WTC11 (cell line): ENCODE measurements around the gene GNG14. TPM values are rescaled to one million over a fixed set of nuclear protein-coding genes. Genes with fewer than 3 reads are reported as not detected.

Source experiments
- ATF3 ChIP-seq: sonication (generic); formaldehyde crosslinking; conservative IDR thresholded peaks from 2 replicates; pipeline ENCODE4 v1.8.1; 2022; ENCODE audit warnings: mild to moderate bottlenecking, missing genetic modification reagents
- CDX4 ChIP-seq: fragments of 250-450 bp; sonication (Bioruptor Pico); IDR thresholded peaks from 2 replicates; pipeline ENCODE4 v1.9.0; 2021; ENCODE audit warnings: moderate library complexity, mild to moderate bottlenecking, inconsistent platforms, borderline replicate concordance
- CREB1 ChIP-seq: sonication (generic); formaldehyde crosslinking; IDR thresholded peaks from 2 replicates; pipeline ENCODE4 v1.8.0; 2023; ENCODE audit warnings: mild to moderate bottlenecking, missing genetic modification reagents
- CTCF ChIP-seq: fragments of 200-600 bp; IDR thresholded peaks from 2 replicates; pipeline ENCODE4 v1.8.0; 2022; ENCODE audit warnings: antibody characterized with exemption
- ELF4 ChIP-seq: sonication (generic); formaldehyde crosslinking; IDR thresholded peaks from 2 replicates; pipeline ENCODE4 v1.8.1; 2022; ENCODE audit warnings: low read depth, mild to moderate bottlenecking, moderate library complexity, missing genetic modification reagents
- ESRRA ChIP-seq: sonication (generic); formaldehyde crosslinking; IDR thresholded peaks from 2 replicates; pipeline ENCODE4 v1.8.1; 2022; ENCODE audit warnings: mild to moderate bottlenecking, missing genetic modification reagents, borderline replicate concordance
- ETV6 ChIP-seq: sonication (generic); formaldehyde crosslinking; IDR thresholded peaks from 2 replicates; pipeline ENCODE4 v1.8.1; 2022; ENCODE audit warnings: mild to moderate bottlenecking, missing genetic modification reagents
- JUN ChIP-seq: sonication (generic); formaldehyde crosslinking; IDR thresholded peaks from 2 replicates; pipeline ENCODE4 v1.8.0; 2023; ENCODE audit warnings: mild to moderate bottlenecking, missing genetic modification reagents
- NFE2L1 ChIP-seq: sonication (generic); formaldehyde crosslinking; IDR thresholded peaks from 2 replicates; pipeline ENCODE4 v1.8.1; 2023; ENCODE audit warnings: missing genetic modification reagents
- PREB ChIP-seq: sonication (generic); formaldehyde crosslinking; IDR thresholded peaks from 2 replicates; pipeline ENCODE4 v1.8.1; 2022; ENCODE audit warnings: mild to moderate bottlenecking, missing genetic modification reagents, moderate library complexity, borderline replicate concordance
- SMAD4 ChIP-seq: sonication (generic); formaldehyde crosslinking; IDR thresholded peaks from 2 replicates; pipeline ENCODE4 v1.8.0; 2022; ENCODE audit warnings: mild to moderate bottlenecking, missing genetic modification reagents
- TEAD4 ChIP-seq: sonication (generic); formaldehyde crosslinking; IDR thresholded peaks from 2 replicates; pipeline ENCODE4 v1.8.0; 2022; ENCODE audit warnings: mild to moderate bottlenecking, missing genetic modification reagents
- ZMAT4 ChIP-seq: fragments of 250-450 bp; sonication (Bioruptor Pico); IDR thresholded peaks from 2 replicates; pipeline ENCODE4 v1.9.0; 2021; ENCODE audit warnings: mild to moderate bottlenecking
- ZNF138 ChIP-seq: sonication (generic); formaldehyde crosslinking; conservative IDR thresholded peaks from 2 replicates; pipeline ENCODE4 v1.8.1; 2022; ENCODE audit warnings: mild to moderate bottlenecking, moderate library complexity, missing genetic modification reagents
- ZNF232 ChIP-seq: sonication (generic); formaldehyde crosslinking; IDR thresholded peaks from 2 replicates; pipeline ENCODE4 v1.8.0; 2022; ENCODE audit warnings: mild to moderate bottlenecking, missing genetic modification reagents
- ZNF396 ChIP-seq: fragments of 250-450 bp; sonication (Bioruptor Pico); IDR thresholded peaks from 2 replicates; pipeline ENCODE4 v1.8.0; 2021; ENCODE audit warnings: mild to moderate bottlenecking, moderate library complexity, borderline replicate concordance
- ZNF532 ChIP-seq: fragments of 250-450 bp; sonication (Bioruptor Pico); IDR thresholded peaks from 2 replicates; pipeline ENCODE4 v1.9.0; 2021; ENCODE audit warnings: mild to moderate bottlenecking, borderline replicate concordance
- ZNF671 ChIP-seq: fragments of 250-450 bp; sonication (Bioruptor Pico); IDR thresholded peaks from 2 replicates; pipeline ENCODE4 v1.8.0; 2021; ENCODE audit warnings: mild to moderate bottlenecking
- total RNA-seq: library from RNA; stranded (reverse); gene quantifications from 3 replicates; pipeline ENCODE4 v1.2.3, GENCODE V29; 2021
- TF ChIP-seq, protein P1 (sequence below): sonication (generic); formaldehyde crosslinking; IDR thresholded peaks from 2 replicates; pipeline ENCODE4 v1.8.1; 2023; ENCODE audit warnings: mild to moderate bottlenecking, missing genetic modification reagents
- TF ChIP-seq, protein P2 (sequence below): sonication (generic); formaldehyde crosslinking; IDR thresholded peaks from 2 replicates; pipeline ENCODE4 v1.8.0; 2022; ENCODE audit warnings: missing genetic modification reagents
- TF ChIP-seq, protein P3 (sequence below): sonication (generic); formaldehyde crosslinking; IDR thresholded peaks from 2 replicates; pipeline ENCODE4 v1.8.1; 2022; ENCODE audit warnings: low read depth, mild to moderate bottlenecking, moderate library complexity, missing genetic modification reagents, borderline replicate concordance
- TF ChIP-seq, protein P4 (sequence below): sonication (generic); formaldehyde crosslinking; IDR thresholded peaks from 2 replicates; pipeline ENCODE4 v1.8.0; 2022; ENCODE audit warnings: mild to moderate bottlenecking, missing genetic modification reagents

Gene GNG14
- total RNA-seq, 1 experiment from 2014 or later, result not detected

- TF ChIP-seq, protein P1, sequence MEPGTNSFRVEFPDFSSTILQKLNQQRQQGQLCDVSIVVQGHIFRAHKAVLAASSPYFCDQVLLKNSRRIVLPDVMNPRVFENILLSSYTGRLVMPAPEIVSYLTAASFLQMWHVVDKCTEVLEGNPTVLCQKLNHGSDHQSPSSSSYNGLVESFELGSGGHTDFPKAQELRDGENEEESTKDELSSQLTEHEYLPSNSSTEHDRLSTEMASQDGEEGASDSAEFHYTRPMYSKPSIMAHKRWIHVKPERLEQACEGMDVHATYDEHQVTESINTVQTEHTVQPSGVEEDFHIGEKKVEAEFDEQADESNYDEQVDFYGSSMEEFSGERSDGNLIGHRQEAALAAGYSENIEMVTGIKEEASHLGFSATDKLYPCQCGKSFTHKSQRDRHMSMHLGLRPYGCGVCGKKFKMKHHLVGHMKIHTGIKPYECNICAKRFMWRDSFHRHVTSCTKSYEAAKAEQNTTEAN (CRISPR knock-in tag), result no peak
- TF ChIP-seq CTCF (no peak), ZNF232 (CRISPR knock-in tag) (no peak; the same call in 1 of the 2 replicates), ZMAT4 (no peak), CDX4 (CRISPR knock-in tag) (no peak), NFE2L1 (CRISPR knock-in tag) (no peak), ETV6 (no peak), ZNF532 (no peak), ELF4 (CRISPR knock-in tag) (no peak), ZNF138 (no peak), ZNF671 (CRISPR knock-in tag) (no peak), ATF3 (no peak), ESRRA (CRISPR knock-in tag) (0 out of 2 replicates have a peak, but pooled peaks have one; percentile 12), PREB (CRISPR knock-in tag) (no peak), CREB1 (CRISPR knock-in tag) (no peak), TEAD4 (CRISPR knock-in tag) (0 out of 2 replicates have a peak, but pooled peaks have one; percentile 33), JUN (CRISPR knock-in tag) (no peak; the same call in none of the 2 replicates), ZNF396 (CRISPR knock-in tag) (no peak), SMAD4 (no peak)
- TF ChIP-seq, protein P2, sequence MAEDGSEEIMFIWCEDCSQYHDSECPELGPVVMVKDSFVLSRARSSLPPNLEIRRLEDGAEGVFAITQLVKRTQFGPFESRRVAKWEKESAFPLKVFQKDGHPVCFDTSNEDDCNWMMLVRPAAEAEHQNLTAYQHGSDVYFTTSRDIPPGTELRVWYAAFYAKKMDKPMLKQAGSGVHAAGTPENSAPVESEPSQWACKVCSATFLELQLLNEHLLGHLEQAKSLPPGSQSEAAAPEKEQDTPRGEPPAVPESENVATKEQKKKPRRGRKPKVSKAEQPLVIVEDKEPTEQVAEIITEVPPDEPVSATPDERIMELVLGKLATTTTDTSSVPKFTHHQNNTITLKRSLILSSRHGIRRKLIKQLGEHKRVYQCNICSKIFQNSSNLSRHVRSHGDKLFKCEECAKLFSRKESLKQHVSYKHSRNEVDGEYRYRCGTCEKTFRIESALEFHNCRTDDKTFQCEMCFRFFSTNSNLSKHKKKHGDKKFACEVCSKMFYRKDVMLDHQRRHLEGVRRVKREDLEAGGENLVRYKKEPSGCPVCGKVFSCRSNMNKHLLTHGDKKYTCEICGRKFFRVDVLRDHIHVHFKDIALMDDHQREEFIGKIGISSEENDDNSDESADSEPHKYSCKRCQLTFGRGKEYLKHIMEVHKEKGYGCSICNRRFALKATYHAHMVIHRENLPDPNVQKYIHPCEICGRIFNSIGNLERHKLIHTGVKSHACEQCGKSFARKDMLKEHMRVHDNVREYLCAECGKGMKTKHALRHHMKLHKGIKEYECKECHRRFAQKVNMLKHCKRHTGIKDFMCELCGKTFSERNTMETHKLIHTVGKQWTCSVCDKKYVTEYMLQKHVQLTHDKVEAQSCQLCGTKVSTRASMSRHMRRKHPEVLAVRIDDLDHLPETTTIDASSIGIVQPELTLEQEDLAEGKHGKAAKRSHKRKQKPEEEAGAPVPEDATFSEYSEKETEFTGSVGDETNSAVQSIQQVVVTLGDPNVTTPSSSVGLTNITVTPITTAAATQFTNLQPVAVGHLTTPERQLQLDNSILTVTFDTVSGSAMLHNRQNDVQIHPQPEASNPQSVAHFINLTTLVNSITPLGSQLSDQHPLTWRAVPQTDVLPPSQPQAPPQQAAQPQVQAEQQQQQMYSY (CRISPR knock-in tag), result no peak
- TF ChIP-seq, protein P3, sequence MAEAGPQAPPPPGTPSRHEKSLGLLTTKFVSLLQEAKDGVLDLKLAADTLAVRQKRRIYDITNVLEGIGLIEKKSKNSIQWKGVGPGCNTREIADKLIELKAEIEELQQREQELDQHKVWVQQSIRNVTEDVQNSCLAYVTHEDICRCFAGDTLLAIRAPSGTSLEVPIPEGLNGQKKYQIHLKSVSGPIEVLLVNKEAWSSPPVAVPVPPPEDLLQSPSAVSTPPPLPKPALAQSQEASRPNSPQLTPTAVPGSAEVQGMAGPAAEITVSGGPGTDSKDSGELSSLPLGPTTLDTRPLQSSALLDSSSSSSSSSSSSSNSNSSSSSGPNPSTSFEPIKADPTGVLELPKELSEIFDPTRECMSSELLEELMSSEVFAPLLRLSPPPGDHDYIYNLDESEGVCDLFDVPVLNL, result no peak
- TF ChIP-seq, protein P4, sequence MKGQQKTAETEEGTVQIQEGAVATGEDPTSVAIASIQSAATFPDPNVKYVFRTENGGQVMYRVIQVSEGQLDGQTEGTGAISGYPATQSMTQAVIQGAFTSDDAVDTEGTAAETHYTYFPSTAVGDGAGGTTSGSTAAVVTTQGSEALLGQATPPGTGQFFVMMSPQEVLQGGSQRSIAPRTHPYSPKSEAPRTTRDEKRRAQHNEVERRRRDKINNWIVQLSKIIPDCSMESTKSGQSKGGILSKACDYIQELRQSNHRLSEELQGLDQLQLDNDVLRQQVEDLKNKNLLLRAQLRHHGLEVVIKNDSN (CRISPR knock-in tag), result peak; percentile 19; the same call in 1 of the 2 replicates
Measured at GRCh38 chr19:12669270-12670158, 18.3 kb upstream of the GNG14 start (continued).
